Raji (cell line): ENCODE results near the gene EMILIN3.

Experiments
- POLR2A ChIP-seq: IDR thresholded peaks from 2 replicates; pipeline ENCODE4 v1.6.1; 2011; ENCODE audit warnings: low read depth, low read length, control low read depth; ENCODE audit not compliant: insufficient read depth

EMILIN3 gene

DNA sequence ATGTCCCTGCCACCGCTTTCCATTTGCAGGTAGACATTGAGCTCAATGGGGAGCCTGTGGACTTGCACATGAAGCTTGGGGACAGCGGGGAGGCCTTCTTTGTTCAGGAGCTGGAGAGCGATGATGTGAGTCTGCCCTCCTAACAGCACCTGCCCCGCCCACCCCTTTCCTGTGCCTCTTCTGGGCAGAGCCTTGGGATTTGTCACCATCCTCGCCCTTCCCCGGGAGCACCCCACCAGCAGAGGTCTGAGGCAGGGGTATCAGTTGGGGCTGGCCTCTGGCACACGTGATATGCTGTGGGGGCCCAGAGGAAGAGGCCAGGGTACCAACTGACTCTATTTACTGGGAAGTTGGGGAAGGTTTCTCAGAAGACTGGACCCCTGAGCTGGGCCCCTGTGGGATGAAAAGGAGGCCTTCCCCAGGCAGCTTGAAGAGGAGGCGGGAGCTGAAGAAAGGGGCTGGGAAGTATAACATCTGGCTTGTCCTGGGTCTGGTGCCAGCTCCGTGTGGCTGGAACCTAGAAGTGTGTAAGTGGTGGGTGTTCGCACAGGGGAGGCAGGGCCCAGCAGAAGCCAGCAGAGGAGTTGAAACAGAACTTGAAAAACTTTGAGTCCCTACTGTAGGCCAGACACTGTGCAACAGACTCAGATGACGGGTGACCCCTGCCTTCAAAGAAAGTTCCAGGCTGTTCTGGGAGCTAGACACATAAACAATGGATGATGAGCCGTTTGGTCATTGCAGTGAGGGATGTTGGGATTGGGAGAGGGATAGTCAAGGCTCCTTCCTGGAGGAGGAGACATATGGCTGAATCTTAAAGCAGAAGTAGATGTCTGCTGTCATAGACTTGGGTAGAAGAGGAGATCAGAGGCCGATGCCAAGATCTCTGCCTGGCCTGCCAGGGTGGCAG, 18.8 kb downstream of the EMILIN3 start:
- no peak for TF ChIP-seq POLR2A

DNA sequence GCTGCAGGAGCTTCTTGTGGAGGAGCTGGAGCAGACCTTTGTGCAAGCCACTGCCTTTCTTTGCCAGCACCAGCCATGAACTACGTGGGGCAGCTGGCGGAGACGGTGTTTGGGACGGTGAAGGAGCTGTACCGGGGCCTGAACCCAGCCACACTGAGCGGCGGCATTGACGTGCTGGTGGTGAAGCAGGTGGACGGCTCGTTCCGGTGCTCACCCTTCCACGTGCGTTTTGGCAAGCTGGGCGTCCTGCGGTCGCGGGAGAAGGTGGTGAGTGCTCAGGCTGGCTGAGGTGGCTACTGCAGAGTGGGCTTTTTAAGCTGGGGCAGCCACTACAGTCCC, 20.9 kb downstream of the EMILIN3 start:
- no peak for TF ChIP-seq POLR2A

DNA sequence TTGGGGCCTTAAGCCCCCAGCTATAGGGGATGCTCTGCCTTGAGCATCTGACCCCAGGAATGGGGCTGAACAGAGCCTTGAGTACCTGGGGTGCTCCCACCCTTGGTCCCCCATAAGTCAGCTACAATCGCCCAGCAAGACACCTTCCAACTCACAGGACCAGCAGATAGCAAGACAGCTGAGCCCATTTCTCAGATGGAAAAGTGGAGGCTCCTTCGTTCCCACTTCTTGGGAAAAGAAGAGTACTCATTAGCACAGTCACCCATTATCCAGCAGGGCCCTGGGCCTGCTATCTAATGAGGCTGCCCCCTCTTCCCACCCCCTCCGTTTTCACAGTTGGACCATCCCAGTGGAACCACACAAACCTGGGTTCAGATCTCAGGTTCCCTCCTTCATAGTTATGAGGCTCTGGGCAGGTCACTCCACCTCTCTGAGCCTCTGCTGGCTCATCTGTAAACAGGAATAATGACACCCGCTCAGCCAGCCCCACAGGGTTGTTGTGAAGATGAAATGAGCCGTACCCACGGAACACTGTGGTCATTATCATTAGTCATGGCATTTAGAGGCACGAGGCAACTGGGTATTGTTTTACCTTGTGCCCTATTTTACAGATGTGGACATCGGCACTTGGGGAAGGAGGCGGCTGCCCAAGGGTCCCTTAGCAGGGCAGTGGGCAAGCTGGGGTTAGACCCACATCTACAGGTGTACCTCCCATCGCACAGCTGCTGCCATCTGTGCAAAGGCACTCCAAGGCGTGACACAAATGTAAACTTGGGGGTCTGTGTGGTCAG, 21.5 kb downstream of the EMILIN3 start:
- TF ChIP-seq POLR2A = no peak

DNA sequence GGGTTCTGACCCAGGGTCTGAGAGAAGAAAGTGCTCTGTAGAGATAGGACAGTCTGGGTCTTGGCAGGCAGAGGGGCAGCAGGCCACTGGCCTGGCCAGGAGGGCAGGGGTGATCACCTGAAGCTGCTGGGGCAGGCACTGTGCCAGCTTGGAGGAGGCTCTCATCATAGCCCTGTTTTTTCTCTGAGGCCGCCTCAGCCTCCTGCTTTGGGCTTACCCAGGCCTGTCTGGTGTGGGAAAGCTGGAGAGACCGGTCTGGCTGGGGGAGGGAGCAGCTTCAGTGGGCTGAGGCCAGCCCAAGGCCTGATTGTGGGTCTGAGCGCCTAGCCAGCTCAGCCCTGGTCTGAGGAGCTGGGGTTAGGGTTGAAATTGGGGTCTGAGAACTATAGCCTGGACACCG, 22.1 kb downstream of the EMILIN3 start:
- TF ChIP-seq POLR2A = no peak

DNA sequence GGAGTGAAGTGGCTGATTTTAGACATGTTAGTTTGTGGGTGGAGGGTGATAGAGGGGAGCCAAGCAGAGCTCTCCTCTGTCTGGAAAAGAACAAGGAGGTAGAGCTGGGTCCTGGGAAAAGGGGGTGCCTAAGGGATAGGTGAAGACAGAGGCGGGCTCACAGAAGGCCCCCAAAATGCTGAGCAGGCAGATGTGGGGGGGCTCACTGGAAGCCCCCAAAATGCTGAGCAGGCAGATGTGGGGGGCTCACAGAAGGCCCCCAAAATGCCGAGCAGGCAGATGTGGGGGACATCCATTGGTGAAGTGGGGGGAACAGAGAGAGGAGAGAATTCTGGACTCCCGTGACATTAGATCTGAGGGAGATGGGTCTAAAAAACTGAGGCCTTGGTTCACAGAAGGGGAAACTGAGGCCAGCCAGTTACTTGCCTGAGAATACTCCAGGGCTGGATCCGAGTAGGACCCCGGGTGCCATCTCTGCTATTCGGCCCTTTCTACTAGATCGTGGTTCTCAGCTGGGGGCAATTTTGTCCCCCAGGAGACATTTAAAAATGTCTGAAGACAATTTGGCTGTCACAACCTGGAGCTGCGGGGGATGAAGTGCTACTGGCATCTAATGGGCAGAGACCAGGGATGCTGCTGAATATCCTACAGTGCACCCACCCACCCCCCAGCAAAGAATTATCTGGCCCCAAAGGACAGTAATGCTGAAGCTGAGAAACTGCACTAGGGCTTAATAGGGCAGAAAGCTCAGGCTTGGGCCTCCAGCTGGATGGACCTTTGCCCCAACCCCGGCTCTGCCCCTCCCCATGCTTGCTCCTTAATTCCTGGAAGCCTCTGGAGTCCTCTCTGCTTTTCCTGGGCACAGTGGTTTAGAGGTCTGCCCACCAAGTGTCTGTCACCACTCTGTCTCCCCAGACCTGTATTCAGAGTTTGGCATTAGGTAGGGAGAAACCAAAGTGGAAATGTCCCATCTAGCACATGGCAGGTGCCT, 23.8 kb downstream of the EMILIN3 start:
- TF ChIP-seq POLR2A = no peak

DNA sequence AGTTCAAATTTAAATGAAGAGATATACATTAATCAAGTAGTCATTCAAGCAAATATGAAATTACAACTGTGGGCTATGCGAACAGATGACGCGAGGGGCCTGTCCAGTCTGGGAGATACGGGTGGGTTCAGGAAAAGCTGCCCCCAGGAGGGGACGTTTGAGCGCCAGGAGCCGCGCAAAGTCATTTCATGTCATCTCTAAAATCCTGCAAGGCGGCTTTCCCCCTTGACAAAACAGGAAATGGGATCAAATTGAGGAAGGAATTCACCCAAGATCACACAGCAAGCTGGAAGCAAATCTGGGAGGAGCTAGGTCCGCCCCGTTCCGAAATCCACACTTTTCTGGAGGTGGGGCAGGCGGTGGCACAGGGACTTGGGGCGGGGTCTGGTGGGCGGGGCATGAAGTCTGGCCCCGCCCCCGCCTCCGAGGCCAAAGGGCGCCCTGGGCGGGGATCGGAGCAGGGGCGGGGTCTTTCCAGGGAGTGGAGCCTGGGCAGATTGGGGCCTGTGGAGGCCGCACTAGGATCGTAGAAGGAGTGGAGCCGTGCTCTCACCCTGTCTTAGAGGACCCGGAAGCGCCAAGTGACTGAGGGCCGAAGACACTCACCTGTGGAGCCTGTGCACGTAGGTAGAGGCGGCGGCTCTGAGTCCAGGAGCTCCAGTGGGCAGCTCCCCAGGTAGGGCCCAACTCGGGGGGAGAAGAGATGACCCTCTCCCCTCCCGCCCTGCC, 26.1 kb downstream of the EMILIN3 start, which contains the start of gene LPIN3:
LPIN3 (plus strand) TSS at position 495 of the 729 bp plus-strand sequence. CDS start 4,983 bp downstream, outside the sequence.
- TF ChIP-seq POLR2A = no peak

DNA sequence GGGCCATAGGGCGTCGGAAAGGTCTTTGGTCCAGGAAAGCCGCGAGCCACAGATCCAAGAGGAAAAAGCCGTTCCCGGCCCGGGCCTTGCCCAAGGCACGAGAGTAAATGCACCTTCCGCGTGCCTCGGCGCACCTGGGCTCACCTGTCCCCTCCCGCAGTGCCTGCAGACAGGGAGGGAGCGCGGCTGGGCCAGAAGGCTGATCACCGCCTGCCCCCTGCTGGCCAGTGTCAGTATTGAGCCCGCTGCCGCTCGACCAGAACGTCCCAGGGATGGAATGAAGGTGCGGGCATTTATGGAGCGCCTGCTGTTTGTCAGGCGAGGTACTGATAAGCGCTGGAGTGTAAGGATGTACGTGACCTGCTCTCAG, 26.7 kb downstream of the EMILIN3 start:
- TF ChIP-seq POLR2A = no peak

DNA sequence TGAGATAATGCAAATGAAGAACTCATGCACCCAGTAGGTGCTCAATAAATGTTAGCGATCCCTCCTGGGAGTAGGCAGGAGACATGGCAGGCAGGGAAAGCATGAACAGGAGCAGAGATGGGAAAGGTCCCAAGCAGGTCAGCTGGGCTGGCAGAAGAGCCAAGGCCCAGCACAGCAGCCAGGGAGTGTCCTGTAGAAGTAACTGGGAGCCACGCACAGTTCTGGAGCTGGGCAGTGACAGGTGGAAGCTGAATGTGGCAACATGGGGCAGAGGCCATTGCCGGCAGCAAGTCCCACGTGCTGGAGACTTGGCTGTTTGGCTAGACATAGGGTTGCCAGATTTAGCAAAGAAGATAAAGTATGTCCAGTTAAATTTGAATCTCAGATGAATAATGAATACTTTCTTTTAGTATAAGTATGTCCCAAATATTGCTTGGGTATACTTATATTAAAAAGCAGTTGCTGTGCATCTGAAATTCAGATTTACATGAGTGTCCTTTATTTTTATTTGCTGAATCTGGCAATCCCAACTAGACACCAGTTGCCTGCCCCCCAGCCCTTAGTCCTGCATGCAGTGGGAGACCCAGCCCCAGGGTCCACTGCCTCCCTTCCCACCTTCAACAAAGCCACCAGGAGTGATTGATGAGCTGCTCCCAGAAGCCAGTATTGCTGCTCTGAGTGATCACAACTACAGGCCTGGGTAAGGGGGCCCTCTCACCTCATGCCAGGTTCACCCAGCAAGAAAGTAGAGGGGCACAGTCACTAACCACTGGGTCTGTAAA, 29.7 kb downstream of the EMILIN3 start:
- no peak for TF ChIP-seq POLR2A

DNA sequence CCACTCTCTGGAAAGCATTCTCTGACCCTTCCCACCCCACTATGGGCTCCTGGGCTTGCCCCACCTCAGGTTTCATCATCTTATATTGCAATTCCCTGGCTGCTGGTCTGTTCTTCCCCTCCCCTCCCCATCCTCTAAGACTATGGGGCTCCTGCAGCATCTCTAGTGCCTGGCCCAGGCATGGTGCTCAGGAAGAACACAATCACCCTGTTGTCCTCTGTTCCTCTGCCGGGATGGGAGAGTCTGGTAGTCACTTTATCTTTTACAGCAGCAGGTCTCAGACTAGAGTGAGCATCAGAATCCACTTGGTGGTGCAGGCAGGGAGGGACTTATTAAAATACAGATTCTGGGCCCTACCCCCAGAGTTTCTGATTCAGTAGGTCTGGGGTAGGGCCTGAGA, 31.0 kb downstream of the EMILIN3 start:
- TF ChIP-seq POLR2A = no peak

DNA sequence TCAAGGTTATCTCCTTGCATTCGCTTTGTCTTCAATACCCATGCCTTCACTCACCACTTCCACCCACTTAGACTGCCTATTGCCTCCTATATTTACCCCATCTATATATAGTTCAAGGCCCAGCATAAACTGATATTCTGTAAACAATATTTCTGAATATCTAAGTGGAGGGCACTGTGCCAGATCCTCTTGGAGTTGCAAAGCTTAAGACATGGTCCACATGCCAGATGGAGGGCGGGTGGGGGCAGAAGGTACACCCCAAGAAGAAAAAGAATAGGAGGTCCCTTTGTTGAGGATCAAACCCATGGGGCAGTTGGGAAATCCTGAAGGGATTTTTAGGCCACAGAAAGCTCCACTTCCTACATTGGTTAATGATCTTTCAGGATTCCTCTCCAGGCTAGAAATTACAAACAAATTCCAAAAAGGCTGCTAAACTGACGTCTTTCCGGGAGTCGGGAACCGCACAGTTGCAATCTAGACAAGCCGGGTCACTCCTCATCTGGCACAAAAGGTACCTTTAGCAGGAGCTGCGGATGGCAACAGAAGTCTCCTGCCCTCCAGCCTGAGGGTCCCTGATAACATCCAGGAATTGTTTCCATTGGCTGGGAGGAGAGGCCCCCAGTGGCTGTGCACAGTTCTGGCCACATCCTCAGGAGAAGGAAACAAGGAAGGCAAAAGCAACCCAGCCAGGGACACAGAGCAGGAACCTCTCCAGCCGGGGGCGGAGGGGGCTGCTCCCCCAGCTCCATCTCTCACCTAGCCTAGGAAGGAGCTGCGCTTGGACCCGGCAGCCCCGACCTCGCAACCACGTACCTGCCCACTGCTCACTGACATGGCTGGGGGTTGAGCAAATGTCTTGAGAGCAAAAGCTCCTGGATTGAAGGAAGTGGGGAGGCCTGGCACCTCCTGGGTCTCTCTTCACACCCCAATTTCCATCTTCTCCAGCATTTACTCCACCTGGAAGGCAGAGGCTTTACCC, 31.9 kb downstream of the EMILIN3 start:
- no peak for TF ChIP-seq POLR2A

DNA sequence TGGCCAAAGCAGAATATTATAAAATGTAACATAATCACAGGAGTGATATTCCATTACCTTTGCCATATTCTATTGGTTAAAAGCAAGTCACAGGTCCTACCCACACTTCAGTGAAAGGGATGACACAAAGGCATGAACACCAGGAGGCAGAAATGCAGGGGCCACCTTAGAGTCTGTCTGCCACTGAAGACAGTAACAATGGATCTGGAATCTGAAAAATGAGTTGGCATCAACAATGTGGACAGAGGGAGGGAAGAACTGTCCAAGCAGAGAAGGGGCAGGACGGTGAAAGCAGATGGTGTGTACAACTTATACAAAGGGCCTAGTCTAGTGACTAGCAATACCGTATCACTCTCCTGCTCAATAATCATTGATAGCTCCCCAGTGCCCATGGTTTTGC, 32.6 kb downstream of the EMILIN3 start:
- no peak for TF ChIP-seq POLR2A

DNA sequence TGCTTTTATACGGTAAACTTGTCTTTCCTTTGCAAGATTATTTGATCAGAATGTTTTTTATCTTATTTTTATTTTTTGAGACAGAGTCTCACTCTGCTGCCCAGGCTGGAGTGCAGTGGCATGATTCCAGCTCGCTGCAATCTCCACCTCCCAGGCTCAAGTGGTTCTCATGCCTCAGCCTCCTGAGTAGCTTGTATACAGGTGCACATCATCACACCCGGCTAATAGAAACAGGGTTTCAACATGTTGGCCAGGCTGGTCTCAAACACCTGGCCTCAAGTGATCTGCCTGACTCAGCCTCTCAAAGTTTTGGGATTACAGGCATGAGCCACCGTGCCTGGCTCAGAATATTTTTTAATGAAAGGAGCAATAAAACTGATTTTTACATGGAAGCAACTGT, 34.9 kb downstream of the EMILIN3 start:
- no peak for TF ChIP-seq POLR2A
